ENCODE results near the gene TPX2.
A peak's percentile ranks its signal among the peaks of the same experiment; 100 is the strongest.

The TPX2 gene

DNA sequence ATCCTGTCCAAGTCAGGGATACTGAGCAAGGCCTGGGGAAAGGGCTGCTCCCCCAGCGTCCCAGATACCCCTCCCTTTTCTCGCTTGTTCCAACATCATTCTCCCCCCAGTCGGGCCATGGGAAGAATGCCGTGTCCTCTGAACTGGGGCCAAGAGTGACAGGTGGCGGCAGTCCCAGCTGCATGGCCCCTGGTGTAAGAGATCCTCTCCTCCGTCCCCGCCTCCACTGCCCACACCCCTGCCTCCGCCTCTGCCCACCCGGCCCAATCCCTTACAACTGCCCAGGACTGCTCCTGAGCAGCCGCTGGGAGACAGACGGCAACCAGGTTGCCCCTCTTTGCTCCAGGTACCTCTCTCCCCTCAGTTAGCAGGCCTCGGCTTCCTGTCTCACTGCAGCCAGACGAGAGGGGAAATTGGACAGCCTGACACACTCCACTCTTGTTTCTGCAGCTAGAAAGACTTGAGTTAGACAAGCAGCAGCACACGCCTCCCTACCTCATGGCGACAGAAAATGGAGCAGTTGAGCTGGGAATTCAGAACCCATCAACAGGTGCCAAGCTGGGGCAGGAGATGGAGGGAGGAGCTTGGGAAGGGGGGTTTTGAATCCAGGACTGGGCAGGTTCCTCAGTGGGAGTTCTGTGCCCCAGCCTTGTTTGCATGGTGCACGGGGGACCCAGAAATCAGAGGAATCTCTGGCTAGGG is 80.1 kb downstream of the TPX2 start, which contains the start of gene MYLK2 (continued):
- TF ChIP-seq ZBTB21 (tag by site-specific recombination; IDR thresholded peaks at IDR 0.05) = no peak
- TF ChIP-seq ZNF544 (tag by site-specific recombination; IDR thresholded peaks at IDR 0.05) = no peak
- no peak for TF ChIP-seq ZNF202 (tag by site-specific recombination; IDR thresholded peaks at IDR 0.05; ENCODE audit: borderline replicate concordance)
- TF ChIP-seq TCF7L2 (IDR thresholded peaks at IDR 0.05; ENCODE audit: borderline replicate concordance, low read depth, low read length) = no peak
- TF ChIP-seq, protein P1, sequence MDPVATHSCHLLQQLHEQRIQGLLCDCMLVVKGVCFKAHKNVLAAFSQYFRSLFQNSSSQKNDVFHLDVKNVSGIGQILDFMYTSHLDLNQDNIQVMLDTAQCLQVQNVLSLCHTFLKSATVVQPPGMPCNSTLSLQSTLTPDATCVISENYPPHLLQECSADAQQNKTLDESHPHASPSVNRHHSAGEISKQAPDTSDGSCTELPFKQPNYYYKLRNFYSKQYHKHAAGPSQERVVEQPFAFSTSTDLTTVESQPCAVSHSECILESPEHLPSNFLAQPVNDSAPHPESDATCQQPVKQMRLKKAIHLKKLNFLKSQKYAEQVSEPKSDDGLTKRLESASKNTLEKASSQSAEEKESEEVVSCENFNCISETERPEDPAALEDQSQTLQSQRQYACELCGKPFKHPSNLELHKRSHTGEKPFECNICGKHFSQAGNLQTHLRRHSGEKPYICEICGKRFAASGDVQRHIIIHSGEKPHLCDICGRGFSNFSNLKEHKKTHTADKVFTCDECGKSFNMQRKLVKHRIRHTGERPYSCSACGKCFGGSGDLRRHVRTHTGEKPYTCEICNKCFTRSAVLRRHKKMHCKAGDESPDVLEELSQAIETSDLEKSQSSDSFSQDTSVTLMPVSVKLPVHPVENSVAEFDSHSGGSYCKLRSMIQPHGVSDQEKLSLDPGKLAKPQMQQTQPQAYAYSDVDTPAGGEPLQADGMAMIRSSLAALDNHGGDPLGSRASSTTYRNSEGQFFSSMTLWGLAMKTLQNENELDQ (tag by site-specific recombination; IDR thresholded peaks at IDR 0.05; ENCODE audit: low read depth) = no peak
- TF ChIP-seq ZNF791 (tag by site-specific recombination; IDR thresholded peaks at IDR 0.05) = no peak
- TF ChIP-seq, protein P2, sequence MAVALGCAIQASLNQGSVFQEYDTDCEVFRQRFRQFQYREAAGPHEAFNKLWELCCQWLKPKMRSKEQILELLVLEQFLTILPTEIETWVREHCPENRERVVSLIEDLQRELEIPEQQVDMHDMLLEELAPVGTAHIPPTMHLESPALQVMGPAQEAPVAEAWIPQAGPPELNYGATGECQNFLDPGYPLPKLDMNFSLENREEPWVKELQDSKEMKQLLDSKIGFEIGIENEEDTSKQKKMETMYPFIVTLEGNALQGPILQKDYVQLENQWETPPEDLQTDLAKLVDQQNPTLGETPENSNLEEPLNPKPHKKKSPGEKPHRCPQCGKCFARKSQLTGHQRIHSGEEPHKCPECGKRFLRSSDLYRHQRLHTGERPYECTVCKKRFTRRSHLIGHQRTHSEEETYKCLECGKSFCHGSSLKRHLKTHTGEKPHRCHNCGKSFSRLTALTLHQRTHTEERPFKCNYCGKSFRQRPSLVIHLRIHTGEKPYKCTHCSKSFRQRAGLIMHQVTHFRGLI (tag by site-specific recombination; IDR thresholded peaks at IDR 0.05) = no peak
- TF ChIP-seq SCRT1 (tag by site-specific recombination; IDR thresholded peaks at IDR 0.05; ENCODE audit: borderline replicate concordance) = peak; percentile 66; the same call in 1 of the 2 replicates
- no peak for TF ChIP-seq ZNF266 (tag by site-specific recombination; IDR thresholded peaks at IDR 0.05; ENCODE audit: low read depth)
- TF ChIP-seq ZBTB48 (tag by site-specific recombination; IDR thresholded peaks at IDR 0.05) = no peak
- no peak for TF ChIP-seq ZBTB20 (tag by site-specific recombination; IDR thresholded peaks at IDR 0.05)
- no peak for TF ChIP-seq ZNF184 (tag by site-specific recombination; IDR thresholded peaks at IDR 0.05)
- TF ChIP-seq, protein P3, sequence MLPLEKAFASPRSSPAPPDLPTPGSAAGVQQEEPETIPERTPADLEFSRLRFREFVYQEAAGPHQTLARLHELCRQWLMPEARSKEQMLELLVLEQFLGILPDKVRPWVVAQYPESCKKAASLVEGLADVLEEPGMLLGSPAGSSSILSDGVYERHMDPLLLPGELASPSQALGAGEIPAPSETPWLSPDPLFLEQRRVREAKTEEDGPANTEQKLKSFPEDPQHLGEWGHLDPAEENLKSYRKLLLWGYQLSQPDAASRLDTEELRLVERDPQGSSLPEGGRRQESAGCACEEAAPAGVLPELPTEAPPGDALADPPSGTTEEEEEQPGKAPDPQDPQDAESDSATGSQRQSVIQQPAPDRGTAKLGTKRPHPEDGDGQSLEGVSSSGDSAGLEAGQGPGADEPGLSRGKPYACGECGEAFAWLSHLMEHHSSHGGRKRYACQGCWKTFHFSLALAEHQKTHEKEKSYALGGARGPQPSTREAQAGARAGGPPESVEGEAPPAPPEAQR (tag by site-specific recombination; IDR thresholded peaks at IDR 0.05) = no peak
- TF ChIP-seq SCRT2 (tag by site-specific recombination; IDR thresholded peaks at IDR 0.05) = peak; percentile 91
- peak; percentile 63; the same call in 1 of the 2 replicates for TF ChIP-seq EGR2 (tag by site-specific recombination; IDR thresholded peaks at IDR 0.05; ENCODE audit: low read depth)
- TF ChIP-seq, protein P4, sequence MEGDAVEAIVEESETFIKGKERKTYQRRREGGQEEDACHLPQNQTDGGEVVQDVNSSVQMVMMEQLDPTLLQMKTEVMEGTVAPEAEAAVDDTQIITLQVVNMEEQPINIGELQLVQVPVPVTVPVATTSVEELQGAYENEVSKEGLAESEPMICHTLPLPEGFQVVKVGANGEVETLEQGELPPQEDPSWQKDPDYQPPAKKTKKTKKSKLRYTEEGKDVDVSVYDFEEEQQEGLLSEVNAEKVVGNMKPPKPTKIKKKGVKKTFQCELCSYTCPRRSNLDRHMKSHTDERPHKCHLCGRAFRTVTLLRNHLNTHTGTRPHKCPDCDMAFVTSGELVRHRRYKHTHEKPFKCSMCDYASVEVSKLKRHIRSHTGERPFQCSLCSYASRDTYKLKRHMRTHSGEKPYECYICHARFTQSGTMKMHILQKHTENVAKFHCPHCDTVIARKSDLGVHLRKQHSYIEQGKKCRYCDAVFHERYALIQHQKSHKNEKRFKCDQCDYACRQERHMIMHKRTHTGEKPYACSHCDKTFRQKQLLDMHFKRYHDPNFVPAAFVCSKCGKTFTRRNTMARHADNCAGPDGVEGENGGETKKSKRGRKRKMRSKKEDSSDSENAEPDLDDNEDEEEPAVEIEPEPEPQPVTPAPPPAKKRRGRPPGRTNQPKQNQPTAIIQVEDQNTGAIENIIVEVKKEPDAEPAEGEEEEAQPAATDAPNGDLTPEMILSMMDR (tag by site-specific recombination; IDR thresholded peaks at IDR 0.05) = no peak

DNA sequence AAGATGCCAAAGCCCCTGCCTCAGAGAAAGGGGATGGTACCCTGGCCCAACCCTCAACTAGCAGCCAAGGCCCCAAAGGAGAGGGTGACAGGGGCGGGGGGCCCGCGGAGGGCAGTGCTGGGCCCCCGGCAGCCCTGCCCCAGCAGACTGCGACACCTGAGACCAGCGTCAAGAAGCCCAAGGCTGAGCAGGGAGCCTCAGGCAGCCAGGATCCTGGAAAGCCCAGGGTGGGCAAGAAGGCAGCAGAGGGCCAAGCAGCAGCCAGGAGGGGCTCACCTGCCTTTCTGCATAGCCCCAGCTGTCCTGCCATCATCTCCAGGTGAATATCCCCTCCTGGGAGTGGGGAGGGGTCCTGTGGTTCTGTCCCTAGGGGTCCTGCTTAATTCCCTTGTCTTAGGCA is 81.1 kb downstream of the TPX2 start:
- H3K9me3 ChIP-seq (ENCODE audit: control insufficient read depth, insufficient read depth, low read depth, low read length) = no peaks in the 10 kb centered on the region
- ChIA-PET POLR2A (no interaction called here), CTCF (interaction anchor here (1.4 to 2.5 kb wide), 2 partner anchors 34 to 133 kb away, joined by 3 to 9 read pairs; no protein-coding TSS in a partner anchor)
- no peak overlapping the region for H3K4me3 ChIP-seq (ENCODE audit: low read depth, low read length)
- no peaks in the 10 kb centered on the region for H3K4me1 ChIP-seq (ENCODE audit: control insufficient read depth, insufficient read depth, low read length)
- TF ChIP-seq ZNF132 (tag by site-specific recombination; IDR thresholded peaks at IDR 0.05; ENCODE audit: borderline replicate concordance) (no peak), IKZF3 (tag by site-specific recombination; IDR thresholded peaks at IDR 0.05) (no peak), SP3 (tag by site-specific recombination; IDR thresholded peaks at IDR 0.05) (no peak), ZSCAN23 (tag by site-specific recombination; IDR thresholded peaks at IDR 0.05) (no peak), ZNF19 (tag by site-specific recombination; IDR thresholded peaks at IDR 0.05; ENCODE audit: low read depth) (no peak)
- TF ChIP-seq, protein P5, sequence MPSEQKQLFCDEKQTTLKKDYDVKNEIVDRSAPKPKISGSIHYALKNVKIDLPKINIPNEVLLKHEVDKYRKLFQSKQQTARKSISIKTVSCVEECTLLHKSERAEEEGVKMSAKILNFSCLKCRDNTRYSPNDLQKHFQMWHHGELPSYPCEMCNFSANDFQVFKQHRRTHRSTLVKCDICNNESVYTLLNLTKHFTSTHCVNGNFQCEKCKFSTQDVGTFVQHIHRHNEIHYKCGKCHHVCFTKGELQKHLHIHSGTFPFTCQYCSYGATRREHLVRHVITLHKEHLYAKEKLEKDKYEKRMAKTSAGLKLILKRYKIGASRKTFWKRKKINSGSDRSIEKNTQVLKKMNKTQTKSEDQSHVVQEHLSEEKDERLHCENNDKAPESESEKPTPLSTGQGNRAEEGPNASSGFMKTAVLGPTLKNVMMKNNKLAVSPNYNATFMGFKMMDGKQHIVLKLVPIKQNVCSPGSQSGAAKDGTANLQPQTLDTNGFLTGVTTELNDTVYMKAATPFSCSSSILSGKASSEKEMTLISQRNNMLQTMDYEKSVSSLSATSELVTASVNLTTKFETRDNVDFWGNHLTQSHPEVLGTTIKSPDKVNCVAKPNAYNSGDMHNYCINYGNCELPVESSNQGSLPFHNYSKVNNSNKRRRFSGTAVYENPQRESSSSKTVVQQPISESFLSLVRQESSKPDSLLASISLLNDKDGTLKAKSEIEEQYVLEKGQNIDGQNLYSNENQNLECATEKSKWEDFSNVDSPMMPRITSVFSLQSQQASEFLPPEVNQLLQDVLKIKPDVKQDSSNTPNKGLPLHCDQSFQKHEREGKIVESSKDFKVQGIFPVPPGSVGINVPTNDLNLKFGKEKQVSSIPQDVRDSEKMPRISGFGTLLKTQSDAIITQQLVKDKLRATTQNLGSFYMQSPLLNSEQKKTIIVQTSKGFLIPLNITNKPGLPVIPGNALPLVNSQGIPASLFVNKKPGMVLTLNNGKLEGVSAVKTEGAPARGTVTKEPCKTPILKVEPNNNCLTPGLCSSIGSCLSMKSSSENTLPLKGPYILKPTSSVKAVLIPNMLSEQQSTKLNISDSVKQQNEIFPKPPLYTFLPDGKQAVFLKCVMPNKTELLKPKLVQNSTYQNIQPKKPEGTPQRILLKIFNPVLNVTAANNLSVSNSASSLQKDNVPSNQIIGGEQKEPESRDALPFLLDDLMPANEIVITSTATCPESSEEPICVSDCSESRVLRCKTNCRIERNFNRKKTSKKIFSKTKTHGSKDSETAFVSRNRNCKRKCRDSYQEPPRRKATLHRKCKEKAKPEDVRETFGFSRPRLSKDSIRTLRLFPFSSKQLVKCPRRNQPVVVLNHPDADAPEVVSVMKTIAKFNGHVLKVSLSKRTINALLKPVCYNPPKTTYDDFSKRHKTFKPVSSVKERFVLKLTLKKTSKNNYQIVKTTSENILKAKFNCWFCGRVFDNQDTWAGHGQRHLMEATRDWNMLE (tag by site-specific recombination; conservative IDR thresholded peaks at IDR 0.05; ENCODE audit: low read depth) = no peak
- no peaks in the 10 kb centered on the region for H3K36me3 ChIP-seq (ENCODE audit: control insufficient read depth in 2 of 2, insufficient read depth in 1 of 2, low read length in 2 of 2)
- H3K27ac ChIP-seq (ENCODE audit: extremely low read depth, low read depth, low read length) = no peak overlapping the region
